Vagina (tissue), 2 donors: Measurements from ENCODE around the gene CPN1. TPM values are rescaled to one million over a fixed set of nuclear protein-coding genes. Genes with fewer than 3 reads are reported as not detected.

Experiments used
- DNase-seq, 2 donors: peaks; one replicate each; pipeline ENCODE4 v3.0.0-alpha.2; 2017; ENCODE audit errors: extremely low spot score in 2 of 2
- H3K27ac ChIP-seq: fragments of 200-600 bp; sonication (generic); one replicate; pipeline ENCODE4 v1.5.1; 2019
- H3K27me3 ChIP-seq: fragments of 200-600 bp; sonication (generic); one replicate; pipeline ENCODE4 v1.5.1; 2019
- H3K36me3 ChIP-seq, 2 donors: fragments of 200-600 bp; sonication (generic); one replicate each; pipeline ENCODE4 v1.5.1; 2017 to 2019
- H3K4me1 ChIP-seq: fragments of 200-600 bp; sonication (generic); one replicate; pipeline ENCODE4 v1.5.1; 2019
- H3K4me3 ChIP-seq, 2 donors: fragments of 200-600 bp; sonication (generic); 1 replicate in 1 of 2; 2 replicates in 1 of 2; pipeline ENCODE4 v1.5.1; 2016 to 2019
- H3K9me3 ChIP-seq: fragments of 200-600 bp; sonication (generic); one replicate; pipeline ENCODE4 v1.5.1; 2019
- POLR2A ChIP-seq, 2 donors: fragments of 450-650 bp; IDR thresholded peaks; one replicate each; pipeline ENCODE4 v1.6.1; 2017; ENCODE audit warnings: antibody characterized with exemption in 2 of 2, mild to moderate bottlenecking in 2 of 2, moderate library complexity in 2 of 2
- POLR2AphosphoS5 ChIP-seq, 2 donors: sonication (generic); formaldehyde crosslinking; IDR thresholded peaks; one replicate each; pipeline ENCODE4 v1.9.0; 2017; ENCODE audit warnings: antibody characterized with exemption in 2 of 2, mild to moderate bottlenecking in 2 of 2, low read depth in 1 of 2; ENCODE audit not compliant: insufficient read depth in 1 of 2
- intact Hi-C: fragments of 100-400 bp; cut with DNase I; formaldehyde crosslinking; loops from one replicate; pipeline ENCODE4 v1.15.1; 2023
- total RNA-seq: library from RNA; depleted of rRNA; stranded (reverse); fragments of >200 nt; gene quantifications from one replicate; pipeline ENCODE4 v1.2.3, GENCODE V29; 2016
- TF ChIP-seq, protein P1 (sequence below), 3 experiments: fragments of 450-650 bp in 2 of 3; fragments of 200-600 bp in 1 of 3; sonication (generic) in 1 of 3; IDR thresholded peaks; one replicate each; pipeline ENCODE4 v1.5.1; 2017 to 2019; ENCODE audit warnings: antibody characterized with exemption in 3 of 3, mild to moderate bottlenecking in 2 of 3, moderate library complexity in 2 of 3

Gene CPN1
- total RNA-seq, 1 donor from 2014 or later: not detected

- no peaks in the 10 kb centered on the region for H3K36me3 ChIP-seq
- H3K27ac ChIP-seq: peak overlapping the region; percentile 92
- no peaks in the 10 kb centered on the region for H3K9me3 ChIP-seq
- intact Hi-C loops: no loop called here
- peak overlapping the region; percentile 82 to 95 for H3K4me3 ChIP-seq
- TF ChIP-seq POLR2A (IDR thresholded peaks at IDR 0.05) (no peak), POLR2AphosphoS5 (IDR thresholded peaks at IDR 0.05; ENCODE audit: insufficient read depth in 1 of 2, low read depth in 1 of 2) (no peak)
- TF ChIP-seq, protein P1, sequence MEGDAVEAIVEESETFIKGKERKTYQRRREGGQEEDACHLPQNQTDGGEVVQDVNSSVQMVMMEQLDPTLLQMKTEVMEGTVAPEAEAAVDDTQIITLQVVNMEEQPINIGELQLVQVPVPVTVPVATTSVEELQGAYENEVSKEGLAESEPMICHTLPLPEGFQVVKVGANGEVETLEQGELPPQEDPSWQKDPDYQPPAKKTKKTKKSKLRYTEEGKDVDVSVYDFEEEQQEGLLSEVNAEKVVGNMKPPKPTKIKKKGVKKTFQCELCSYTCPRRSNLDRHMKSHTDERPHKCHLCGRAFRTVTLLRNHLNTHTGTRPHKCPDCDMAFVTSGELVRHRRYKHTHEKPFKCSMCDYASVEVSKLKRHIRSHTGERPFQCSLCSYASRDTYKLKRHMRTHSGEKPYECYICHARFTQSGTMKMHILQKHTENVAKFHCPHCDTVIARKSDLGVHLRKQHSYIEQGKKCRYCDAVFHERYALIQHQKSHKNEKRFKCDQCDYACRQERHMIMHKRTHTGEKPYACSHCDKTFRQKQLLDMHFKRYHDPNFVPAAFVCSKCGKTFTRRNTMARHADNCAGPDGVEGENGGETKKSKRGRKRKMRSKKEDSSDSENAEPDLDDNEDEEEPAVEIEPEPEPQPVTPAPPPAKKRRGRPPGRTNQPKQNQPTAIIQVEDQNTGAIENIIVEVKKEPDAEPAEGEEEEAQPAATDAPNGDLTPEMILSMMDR (IDR thresholded peaks at IDR 0.05): no peak
- H3K27me3 ChIP-seq: no peaks in the 10 kb centered on the region
- DNase-seq: no peak
- H3K4me1 ChIP-seq: peaks cover 53% of the 10 kb centered on the region
Observed at GRCh38 chr10:100008142-100008522, 73.5 kb downstream of the CPN1 start.

DNA sequence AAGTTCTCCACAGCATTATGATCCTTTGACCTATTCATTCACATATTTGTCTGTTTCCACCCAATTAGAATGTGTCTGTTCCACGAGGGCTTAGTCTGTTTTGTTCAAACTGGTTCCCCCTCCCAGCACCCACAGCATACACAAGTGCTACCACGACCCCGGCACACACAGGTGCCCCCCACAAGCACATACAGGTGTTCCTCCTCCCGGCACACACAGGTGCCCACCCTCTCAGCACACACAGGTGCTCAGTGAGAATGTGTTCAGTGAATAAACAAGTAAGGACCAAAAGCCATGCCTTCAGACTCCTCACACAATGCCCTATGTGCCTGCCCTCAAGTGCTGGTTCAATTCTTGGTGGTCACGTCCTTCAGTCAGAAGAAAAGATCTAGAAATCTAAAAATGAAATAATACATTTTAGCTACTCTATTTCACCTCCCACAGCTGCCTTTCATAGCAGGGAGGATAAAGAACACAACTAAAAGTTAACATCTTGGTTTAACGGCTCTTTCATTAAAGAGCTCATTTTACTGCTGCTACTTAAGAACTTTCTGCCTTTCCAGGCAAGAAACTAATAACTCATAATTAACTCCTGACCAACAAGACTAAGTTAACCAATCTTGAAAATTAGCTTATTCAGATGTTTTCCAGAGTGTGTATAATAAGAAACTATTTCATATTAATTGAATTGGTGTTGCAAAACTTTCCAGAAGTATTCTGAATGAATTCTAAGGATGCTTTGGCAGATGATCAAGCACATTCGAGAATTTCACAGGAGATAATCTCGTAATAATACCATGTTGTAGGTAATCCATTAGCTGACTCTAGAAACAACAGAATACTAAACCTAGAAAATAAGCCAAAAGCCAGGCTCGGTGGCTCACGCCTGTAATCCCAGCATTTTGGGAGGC lies 74.2 kb downstream of the CPN1 start:
- peaks cover 58% of the 10 kb centered on the region for H3K4me1 ChIP-seq

DNA sequence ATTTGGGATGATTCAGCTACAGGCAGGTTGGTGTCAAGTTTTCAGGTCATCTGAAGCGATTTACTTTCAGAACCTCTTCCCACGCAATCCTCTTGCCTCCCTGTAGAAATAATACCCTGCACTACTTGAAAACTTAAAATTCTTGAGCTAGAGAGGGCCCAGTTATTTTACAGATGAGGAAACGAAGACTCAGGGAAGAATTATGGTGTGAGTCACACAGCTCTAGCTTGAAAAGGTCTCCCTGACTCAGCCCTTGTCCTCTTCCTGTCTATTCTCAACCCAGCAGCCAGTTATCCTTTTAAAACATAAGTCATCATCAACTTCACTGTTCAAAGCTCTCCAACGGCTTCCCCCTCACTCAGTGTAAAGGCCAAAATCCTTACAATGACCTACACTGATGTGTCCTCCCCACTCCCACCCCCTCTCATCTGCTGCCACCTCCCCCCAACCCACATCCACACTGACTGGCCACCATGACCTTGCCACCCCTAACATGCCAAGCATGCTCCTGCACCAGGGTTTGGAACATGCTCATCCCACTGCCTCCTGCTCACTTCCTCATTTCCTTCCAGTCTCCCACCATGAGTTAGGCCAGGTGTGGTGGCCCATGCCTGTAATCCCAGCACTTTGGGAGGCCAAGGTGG lies 75.3 kb downstream of the CPN1 start:
- H3K27me3 ChIP-seq: no peaks in the 10 kb centered on the region
- peak overlapping the region in 1 of 2 donors; percentile 26 for H3K4me3 ChIP-seq
- peak in 1 of 2 donors; percentile 41 for TF ChIP-seq POLR2AphosphoS5 (IDR thresholded peaks at IDR 0.05; ENCODE audit: insufficient read depth in 1 of 2, low read depth in 1 of 2)
- TF ChIP-seq, protein P1 (IDR thresholded peaks at IDR 0.05): no peak
- no peak for DNase-seq
- peak overlapping the region; percentile 92 for H3K27ac ChIP-seq
- H3K9me3 ChIP-seq: no peaks in the 10 kb centered on the region
- H3K4me1 ChIP-seq: peaks cover 68% of the 10 kb centered on the region
- intact Hi-C loops: no loop called here
- no peaks in the 10 kb centered on the region for H3K36me3 ChIP-seq

More for the DNA sequence above, 74.2 kb downstream of the CPN1 start:
- Histone ChIP-seq H3K27ac (peak overlapping the region; percentile 92), H3K4me3 (peak overlapping the region; percentile 82 to 95), H3K27me3 (no peaks in the 10 kb centered on the region), H3K9me3 (no peaks in the 10 kb centered on the region), H3K36me3 (no peaks in the 10 kb centered on the region)
- no peak for DNase-seq
- TF ChIP-seq POLR2A (IDR thresholded peaks at IDR 0.05) (no peak), POLR2AphosphoS5 (IDR thresholded peaks at IDR 0.05; ENCODE audit: insufficient read depth in 1 of 2, low read depth in 1 of 2) (no peak)
- TF ChIP-seq, protein P1 (IDR thresholded peaks at IDR 0.05): no peak
- intact Hi-C loops: no loop called here

- peak overlapping the region; percentile 92 for H3K27ac ChIP-seq
- H3K36me3 ChIP-seq: no peaks in the 10 kb centered on the region
- no peaks in the 10 kb centered on the region for H3K9me3 ChIP-seq
- intact Hi-C loops: no loop called here
- H3K4me1 ChIP-seq: peaks cover 79% of the 10 kb centered on the region
- H3K27me3 ChIP-seq: no peaks in the 10 kb centered on the region
- no peak for TF ChIP-seq POLR2AphosphoS5 (IDR thresholded peaks at IDR 0.05; ENCODE audit: insufficient read depth in 1 of 2, low read depth in 1 of 2)
- TF ChIP-seq, protein P1 (IDR thresholded peaks at IDR 0.05): no peak
- no peak for TF ChIP-seq POLR2A (IDR thresholded peaks at IDR 0.05)
- H3K4me3 ChIP-seq: no peak overlapping the region
- DNase-seq: no peak
Observed at GRCh38 chr10:100004805-100005510, 76.7 kb downstream of the CPN1 start.
